GM12878 (cell line): Measurements from ENCODE around the gene ADGRE1. TPM values are rescaled to one million over a fixed set of nuclear protein-coding genes. Genes with fewer than 3 reads are reported as not detected.
A peak's percentile ranks its signal among the peaks of the same experiment; 100 is the strongest.

Experiments
- ATAC-seq: fragments of 200-7000 bp; cut with Tn5 transposase; 3 replicates; pipeline ENCODE4 v1.9.1; 2020; ENCODE audit warnings: mild to moderate bottlenecking, moderate library complexity
- BruUV-seq: library from RNA; stranded (reverse); fragments of 400-500 nt; replicated peaks from 2 replicates; lab custom pipeline; 2021; lab: Mats Ljungman, UMichigan
- CTCF ChIA-PET: fragments of 300-600 bp; sonication (Branson Sonifier 250); formaldehyde crosslinking; extraction: SDS; loops from one replicate; lab custom pipeline; 2021; ENCODE audit warnings: inconsistent platforms; lab: Yijun Ruan, JAX
- POLR2A ChIA-PET: fragments of 350-600 bp; formaldehyde crosslinking; extraction: SDS; loops from one replicate; lab custom pipeline; 2021; ENCODE audit warnings: inconsistent platforms; lab: Charles Lee
- RAD21 ChIA-PET: fragments of 300-600 bp; sonication (Branson Sonifier 250); formaldehyde crosslinking; loops from one replicate; lab custom pipeline; 2023; ENCODE audit warnings: antibody characterized with exemption; ENCODE audit not compliant: unreplicated experiment; lab: Charles Lee
- SMC1A ChIA-PET: fragments of 300-600 bp; sonication (Branson Sonifier 250); formaldehyde crosslinking; loops from one replicate; lab custom pipeline; 2023; ENCODE audit not compliant: unreplicated experiment, uncharacterized antibody; lab: Charles Lee
- DNase-seq: peaks from one replicate; pipeline ENCODE4 v3.0.0-alpha.2; 2011; ENCODE audit warnings: low read depth, low spot score
- FAIRE-seq: peaks from 3 replicates; lab custom pipeline; 2011; peaks lifted over from hg19 to GRCh38; lab: Jason Lieb, UNC
- H2AFZ ChIP-seq: 2 replicates; pipeline ENCODE4 v1.6.0; 2011; ENCODE audit warnings: low read depth, low read length, control low read depth; ENCODE audit not compliant: control insufficient read depth
- H3K27ac ChIP-seq: 2 replicates; pipeline ENCODE4 v1.5.1; 2011; ENCODE audit warnings: control low read depth; ENCODE audit not compliant: control insufficient read depth, insufficient read depth
- H3K27me3 ChIP-seq, 2 experiments: replicated peaks in 1 of 2; 2 replicates each; pipeline versions ENCODE4 v1.6.0 to v1.6.1; 2011; ENCODE audit warnings: low read length in 1 of 2; ENCODE audit not compliant: control insufficient read depth in 2 of 2, insufficient read depth in 2 of 2
- H3K36me3 ChIP-seq, 2 experiments: 2 replicates each; pipeline ENCODE4 v1.5.1; 2011; ENCODE audit warnings: low read length in 1 of 2; ENCODE audit not compliant: control insufficient read depth in 2 of 2, insufficient read depth in 2 of 2
- H3K4me1 ChIP-seq: 2 replicates; pipeline ENCODE4 v1.6.1; 2011; ENCODE audit warnings: mild to moderate bottlenecking, low read length, moderate library complexity, mixed read lengths; ENCODE audit not compliant: control insufficient read depth, insufficient read depth
- H3K4me2 ChIP-seq: 2 replicates; pipeline ENCODE4 v1.6.0; 2011; ENCODE audit warnings: control low read depth; ENCODE audit not compliant: control insufficient read depth, insufficient read depth
- H3K4me3 ChIP-seq: fragments of 200-600 bp; sonication (generic); 2 replicates; pipeline ENCODE4 v1.5.1; 2016
- H3K79me2 ChIP-seq: 2 replicates; pipeline ENCODE4 v1.6.0; 2011; ENCODE audit warnings: low read length; ENCODE audit not compliant: control insufficient read depth, insufficient read depth
- H3K9ac ChIP-seq: 2 replicates; pipeline ENCODE4 v1.8.0; 2011; ENCODE audit warnings: low read length, control low read depth, mixed read lengths; ENCODE audit not compliant: control insufficient read depth, insufficient read depth
- H3K9me3 ChIP-seq: replicated peaks from 3 replicates; pipeline ENCODE4 v1.5.1; 2011; ENCODE audit warnings: mild to moderate bottlenecking, low read length; ENCODE audit not compliant: control insufficient read depth, insufficient read depth
- H4K20me1 ChIP-seq: 2 replicates; pipeline ENCODE4 v1.6.0; 2011; ENCODE audit not compliant: control insufficient read depth, insufficient read depth
- ELK1 ChIP-seq: IDR thresholded peaks from 2 replicates; pipeline ENCODE4 v1.6.1; 2012; ENCODE audit warnings: low read depth, low read length, improper control_type of control experiment
- KLF5 ChIP-seq: fragments of 450-650 bp; IDR thresholded peaks from 2 replicates; pipeline ENCODE4 v1.6.1; 2014; ENCODE audit warnings: mild to moderate bottlenecking; ENCODE audit not compliant: partially characterized antibody
- NFIC ChIP-seq: IDR thresholded peaks from 2 replicates; pipeline ENCODE4 v1.6.1; 2012; ENCODE audit warnings: low read depth, mild to moderate bottlenecking, inconsistent platforms, low read length, moderate library complexity
- RUNX3 ChIP-seq: IDR thresholded peaks from 2 replicates; pipeline ENCODE4 v1.6.1; 2012; ENCODE audit warnings: low read length, inconsistent platforms
- SMAD5 ChIP-seq: IDR thresholded peaks from 2 replicates; pipeline ENCODE4 v1.6.1; 2016; ENCODE audit warnings: antibody characterized with exemption, low read depth
- SPI1 ChIP-seq: IDR thresholded peaks from 2 replicates; pipeline ENCODE4 v1.6.1; 2011; ENCODE audit warnings: low read depth, mild to moderate bottlenecking, low read length, moderate library complexity, borderline replicate concordance; ENCODE audit not compliant: insufficient read depth
- WGBS: methylation state at CpG from one replicate; pipeline ENCODE4 v1.1.6; 2016; ENCODE audit warnings: low lambda C conversion rate; ENCODE audit not compliant: insufficient replicate concordance, insufficient coverage; ENCODE audit errors: missing lambda C conversion rate; 5-methylcytosine and 5-hydroxymethylcytosine counted together
- in situ Hi-C: fragments of 300-500 bp; cut with MboI; formaldehyde crosslinking; loops from 9 replicates; pipeline ENCODE4 v1.14.3; 2018; ENCODE audit warnings: mixed read lengths
- intact Hi-C: fragments of 100-400 bp; cut with micrococcal nuclease; formaldehyde crosslinking; loops from one replicate; pipeline ENCODE4 v1.14.2; 2022; ENCODE audit not compliant: unreplicated experiment
- polyA plus RNA-seq, 11 experiments: library from polyadenylated mRNA; depleted of rRNA in 4 of 11; unstranded in 6 of 11; stranded (reverse) in 5 of 11; fragments of >200 nt; fragmentation: Nextera tagmentation in 4 of 11; fragmentation: Illumina TruSeq in 1 of 11; extraction: Ambion mirVana in 4 of 11; extraction: Trizol in 1 of 11; gene quantifications; 1 replicate in 1 of 11; 2 replicates in 10 of 11; pipeline versions ENCODE4 v1.2.1 to v1.2.3, GENCODE V29; 2011 to 2016; ENCODE audit warnings: inconsistent platforms in 2 of 11, missing spikeins in 2 of 11, low read depth in 1 of 11
- total RNA-seq, 4 experiments: library from RNA; depleted of rRNA in 3 of 4; stranded (reverse); fragments of >200 nt in 3 of 4; fragmentation: Illumina TruSeq in 1 of 4; extraction: Trizol in 1 of 4; gene quantifications; 2 replicates each; pipeline versions ENCODE4 v1.2.1 to v1.2.3, GENCODE V29; 2013 to 2021

The ADGRE1 gene
- total and polyA plus RNA-seq, 10 of the 15 experiments (the other 5 are each of a cell fraction or from before 2014, with no cell fraction given) = 7.9 to 35.7 (median 9.9) TPM

GRCh38 chr19:6891761-6892385 lies 4.5 kb downstream of the ADGRE1 start:
- Histone ChIP-seq H3K27me3 (no peaks in the 10 kb centered on the region), H3K36me3 (no peaks in the 10 kb centered on the region), H3K4me3 (no peak overlapping the region), H3K79me2 (no peaks in the 10 kb centered on the region), H3K9ac (no peak overlapping the region), H3K4me2 (no peak overlapping the region; the same call in 1 of the 2 replicates), H4K20me1 (no peaks in the 10 kb centered on the region), H3K9me3 (peaks cover 2% of the 10 kb centered on the region; the same call in 2 of the 3 replicates)
- intact Hi-C loops (no loop called here), in situ Hi-C loops (no loop called here)
- ATAC-seq (no peak), DNase-seq (no peak), FAIRE-seq (no peak)
- CTCF ChIA-PET = no interaction called here
- POLR2A ChIA-PET = no interaction called here
- WGBS = 32% methylated on average over 8 of the region's 8 CpGs
- RAD21 ChIA-PET = no interaction called here
- TF ChIP-seq KLF5 = no peak
- TF ChIP-seq NFIC = no peak
- TF ChIP-seq SPI1 = peak; percentile 31; the same call in 1 of the 2 replicates
- TF ChIP-seq ELK1 = no peak
- TF ChIP-seq SMAD5 = no peak
- TF ChIP-seq RUNX3 = 0 out of 2 replicates have a peak, but pooled peaks have one; percentile 34
- TF ChIP-seq, all 136 proteins: peak for 2
- SMC1A ChIA-PET = no interaction called here
- no peak overlapping the region for H3K27ac ChIP-seq
- peaks cover 11% of the 10 kb centered on the region; the same call in 1 of the 2 replicates for H3K4me1 ChIP-seq
- no peak overlapping the region; the same call in 1 of the 2 replicates for H2AFZ ChIP-seq
- BruUV-seq = no TSS peak
